GM23338 (cell line): ENCODE measurements around the gene DCP2. TPM values are rescaled to one million over a fixed set of nuclear protein-coding genes. Genes with fewer than 3 reads are reported as not detected.
A peak's percentile ranks its signal among the peaks of the same experiment; 100 is the strongest.

Experiments used
- ATAC-seq: fragments of 200-7000 bp; cut with Tn5 transposase; 3 replicates; pipeline ENCODE4 v1.9.1; 2020
- DNase-seq: peaks from one replicate; pipeline ENCODE4 v3.0.0-alpha.2; 2015; ENCODE audit warnings: low spot score
- H2AFZ ChIP-seq: fragments of 200-600 bp; sonication (generic); 2 replicates; pipeline ENCODE4 v1.8.0; 2016; ENCODE audit warnings: antibody characterized with exemption, mild to moderate bottlenecking, moderate library complexity
- H3F3A ChIP-seq: fragments of 200-600 bp; sonication (generic); replicated peaks from 2 replicates; pipeline ENCODE4 v1.8.0; 2017; ENCODE audit warnings: antibody characterized with exemption, mixed run types, low read depth
- H3K27ac ChIP-seq: fragments of 200-600 bp; sonication (generic); 2 replicates; pipeline ENCODE4 v1.6.1; 2016; ENCODE audit warnings: low read depth
- H3K27me3 ChIP-seq: fragments of 200-600 bp; sonication (generic); 2 replicates; pipeline ENCODE4 v1.8.0; 2016; ENCODE audit warnings: mild to moderate bottlenecking, mixed run types, moderate library complexity; ENCODE audit not compliant: insufficient read depth
- H3K36me3 ChIP-seq: fragments of 200-600 bp; sonication (generic); 2 replicates; pipeline ENCODE4 v1.8.0; 2016; ENCODE audit warnings: mild to moderate bottlenecking; ENCODE audit not compliant: insufficient read depth
- H3K4me1 ChIP-seq: fragments of 200-600 bp; sonication (generic); 2 replicates; pipeline ENCODE4 v1.8.0; 2016; ENCODE audit warnings: mild to moderate bottlenecking, moderate library complexity; ENCODE audit not compliant: insufficient read depth
- H3K4me2 ChIP-seq: fragments of 200-600 bp; sonication (generic); 2 replicates; pipeline ENCODE4 v1.7.1; 2017; ENCODE audit warnings: mixed run types
- H3K4me3 ChIP-seq: fragments of 200-600 bp; sonication (generic); 2 replicates; pipeline ENCODE4 v1.6.1; 2016; ENCODE audit warnings: mixed run types
- H3K79me2 ChIP-seq: fragments of 200-600 bp; sonication (generic); replicated peaks from 2 replicates; pipeline ENCODE4 v1.8.0; 2017; ENCODE audit warnings: mild to moderate bottlenecking; ENCODE audit not compliant: insufficient read depth
- H3K9me2 ChIP-seq: fragments of 200-600 bp; sonication (generic); 2 replicates; pipeline ENCODE4 v1.8.0; 2017; ENCODE audit not compliant: insufficient read depth
- H4K20me1 ChIP-seq: fragments of 200-600 bp; sonication (generic); replicated peaks from 2 replicates; pipeline ENCODE4 v1.8.0; 2017; ENCODE audit warnings: mild to moderate bottlenecking; ENCODE audit not compliant: insufficient read depth
- H3K27ac Mint-ChIP-seq: 2 replicates; pipeline ENCODE4 v1.8.0; 2020; ENCODE audit warnings: inconsistent platforms, mild to moderate bottlenecking, moderate library complexity, mixed read lengths
- H3K27me3 Mint-ChIP-seq: 3 replicates; pipeline ENCODE4 v1.8.0; 2022; ENCODE audit warnings: low read depth, mild to moderate bottlenecking, moderate library complexity, mixed read lengths, inconsistent platforms; ENCODE audit not compliant: insufficient read depth, poor library complexity
- H3K36me3 Mint-ChIP-seq: 3 replicates; pipeline ENCODE4 v1.8.0; 2021; ENCODE audit warnings: low read depth, mild to moderate bottlenecking, inconsistent platforms, moderate library complexity, mixed read lengths
- H3K4me1 Mint-ChIP-seq: 3 replicates; pipeline ENCODE4 v1.8.0; 2020; ENCODE audit warnings: mild to moderate bottlenecking, inconsistent platforms, mixed read lengths
- H3K4me3 Mint-ChIP-seq: 3 replicates; pipeline ENCODE4 v1.8.0; 2021; ENCODE audit warnings: moderate library complexity, mild to moderate bottlenecking, inconsistent platforms, mixed read lengths
- H3K9me3 Mint-ChIP-seq: 3 replicates; pipeline ENCODE4 v1.8.0; 2020; ENCODE audit warnings: moderate library complexity, mild to moderate bottlenecking, inconsistent platforms, mixed read lengths
- CTCF ChIP-seq, 2 experiments: fragments of 200-600 bp in 1 of 2; sonication (generic) in 1 of 2; conservative IDR thresholded peaks; 2 replicates each; pipeline versions ENCODE4 v1.5.1 to v1.6.1; 2016 to 2017; ENCODE audit warnings: antibody characterized with exemption in 2 of 2, low read depth in 2 of 2, mild to moderate bottlenecking in 2 of 2, moderate library complexity in 1 of 2
- EZH2phosphoT487 ChIP-seq: fragments of 200-600 bp; sonication (generic); IDR thresholded peaks from one replicate; pipeline ENCODE4 v1.8.1; 2018; ENCODE audit warnings: antibody characterized with exemption; ENCODE audit not compliant: unreplicated experiment
- NANOG ChIP-seq: IDR thresholded peaks from 2 replicates; pipeline ENCODE4 v1.6.1; 2016; ENCODE audit warnings: antibody characterized with exemption, borderline replicate concordance
- REST ChIP-seq: IDR thresholded peaks from one replicate; pipeline ENCODE4 v1.6.1; 2018; ENCODE audit warnings: antibody characterized with exemption; ENCODE audit not compliant: unreplicated experiment
- STAT1 ChIP-seq: IDR thresholded peaks from one replicate; pipeline ENCODE4 v1.6.1; 2016; ENCODE audit warnings: antibody characterized with exemption; ENCODE audit not compliant: unreplicated experiment
- ZNF331 ChIP-seq: fragments of 250-450 bp; sonication (Bioruptor Pico); IDR thresholded peaks from 2 replicates; pipeline ENCODE4 v1.5.0; 2020; ENCODE audit warnings: low read depth, mild to moderate bottlenecking, moderate library complexity
- polyA plus RNA-seq: library from polyadenylated mRNA; unstranded; fragments of >200 nt; fragmentation: Nextera tagmentation; extraction: Ambion mirVana; gene quantifications from 2 replicates; pipeline ENCODE4 v1.2.1, GENCODE V29; 2016
- total RNA-seq: library from RNA; depleted of rRNA; stranded (reverse); fragments of >200 nt; shearing (Covaris generic); gene quantifications from 2 replicates; pipeline ENCODE4 v1.2.3, GENCODE V29; 2014

The DCP2 gene
- total and polyA plus RNA-seq, 2 experiments from 2014 or later: 96.6 to 165 TPM

- peaks cover 38% of the 10 kb centered on the region; the same call in 2 of the 3 replicates for H3K36me3 Mint-ChIP-seq
- H3K27ac Mint-ChIP-seq: no peak overlapping the region
- H3K79me2 ChIP-seq: peaks cover 54% of the 10 kb centered on the region
These were observed 19.4 kb downstream of the DCP2 start for GRCh38 chr5:112995764-112996618.

GRCh38 chr5:112996830-112997374 lies 20.3 kb downstream of the DCP2 start:
- peaks cover 4% of the 10 kb centered on the region for H3K27me3 Mint-ChIP-seq
- H3K9me2 ChIP-seq: no peaks in the 10 kb centered on the region
- no peak overlapping the region for H3K4me3 Mint-ChIP-seq
- no peaks in the 10 kb centered on the region for H3K9me3 Mint-ChIP-seq
- peaks cover 4% of the 10 kb centered on the region for H3K4me1 ChIP-seq
- H3K79me2 ChIP-seq: peaks cover 45% of the 10 kb centered on the region
- ATAC-seq (no peak), DNase-seq (no peak)
- H3K36me3 Mint-ChIP-seq: peaks cover 46% of the 10 kb centered on the region
- H3K27me3 ChIP-seq: no peaks in the 10 kb centered on the region
- no peak overlapping the region for H3K4me3 ChIP-seq
- no peak overlapping the region for H3K4me2 ChIP-seq
- H2AFZ ChIP-seq: no peak overlapping the region
- peaks cover 5% of the 10 kb centered on the region; the same call in 1 of the 2 replicates for H3F3A ChIP-seq
- H3K27ac Mint-ChIP-seq: no peak overlapping the region
- peaks cover 10% of the 10 kb centered on the region; the same call in 1 of the 2 replicates for H4K20me1 ChIP-seq
- H3K4me1 Mint-ChIP-seq: peaks cover 14% of the 10 kb centered on the region
- peaks cover 22% of the 10 kb centered on the region; the same call in 1 of the 2 replicates for H3K36me3 ChIP-seq
- H3K27ac ChIP-seq: no peak overlapping the region
- no peak for TF ChIP-seq NANOG
- TF ChIP-seq REST: no peak
- TF ChIP-seq CTCF (conservative IDR thresholded peaks at IDR 0.05; ENCODE audit: low read depth in 2 of 2): no peak
- TF ChIP-seq ZNF331 (CRISPR knock-in tag): no peak
- no peak for TF ChIP-seq STAT1

More at GRCh38 chr5:112995764-112996618, 19.4 kb downstream of the DCP2 start:
- peak; percentile 80 for DNase-seq
- Mint-ChIP-seq H3K9me3 (no peaks in the 10 kb centered on the region), H3K4me3 (no peak overlapping the region), H3K4me1 (peaks cover 14% of the 10 kb centered on the region), H3K27me3 (peaks cover 4% of the 10 kb centered on the region)
- no peaks in the 10 kb centered on the region for H3K9me2 ChIP-seq
- peaks cover 13% of the 10 kb centered on the region; the same call in 1 of the 2 replicates for H3K36me3 ChIP-seq
- no peak overlapping the region for H3K4me3 ChIP-seq
- peaks cover 4% of the 10 kb centered on the region for H3K4me1 ChIP-seq
- H3F3A ChIP-seq: peaks cover 5% of the 10 kb centered on the region; the same call in 1 of the 2 replicates
- no peak overlapping the region for H2AFZ ChIP-seq
- peak; percentile 67 for ATAC-seq
- TF ChIP-seq EZH2phosphoT487 (no peak), CTCF (conservative IDR thresholded peaks at IDR 0.05; ENCODE audit: low read depth in 2 of 2) (peak; percentile 84 to 92)
- H3K27ac ChIP-seq: peak overlapping the region; percentile 79
- no peaks in the 10 kb centered on the region for H3K27me3 ChIP-seq
- no peak overlapping the region for H3K4me2 ChIP-seq
- peaks cover 13% of the 10 kb centered on the region; the same call in 1 of the 2 replicates for H4K20me1 ChIP-seq
